Measurements from ENCODE around the gene ACTR3. TPM values are rescaled to one million over a fixed set of nuclear protein-coding genes. Genes with fewer than 3 reads are reported as not detected.

The ACTR3 gene
- total RNA-seq (2022; extraction: Qiagen RNA extraction; ENCODE audit: low read depth): 218 to 275 TPM (median 253 TPM) in 5 replicates

DNA sequence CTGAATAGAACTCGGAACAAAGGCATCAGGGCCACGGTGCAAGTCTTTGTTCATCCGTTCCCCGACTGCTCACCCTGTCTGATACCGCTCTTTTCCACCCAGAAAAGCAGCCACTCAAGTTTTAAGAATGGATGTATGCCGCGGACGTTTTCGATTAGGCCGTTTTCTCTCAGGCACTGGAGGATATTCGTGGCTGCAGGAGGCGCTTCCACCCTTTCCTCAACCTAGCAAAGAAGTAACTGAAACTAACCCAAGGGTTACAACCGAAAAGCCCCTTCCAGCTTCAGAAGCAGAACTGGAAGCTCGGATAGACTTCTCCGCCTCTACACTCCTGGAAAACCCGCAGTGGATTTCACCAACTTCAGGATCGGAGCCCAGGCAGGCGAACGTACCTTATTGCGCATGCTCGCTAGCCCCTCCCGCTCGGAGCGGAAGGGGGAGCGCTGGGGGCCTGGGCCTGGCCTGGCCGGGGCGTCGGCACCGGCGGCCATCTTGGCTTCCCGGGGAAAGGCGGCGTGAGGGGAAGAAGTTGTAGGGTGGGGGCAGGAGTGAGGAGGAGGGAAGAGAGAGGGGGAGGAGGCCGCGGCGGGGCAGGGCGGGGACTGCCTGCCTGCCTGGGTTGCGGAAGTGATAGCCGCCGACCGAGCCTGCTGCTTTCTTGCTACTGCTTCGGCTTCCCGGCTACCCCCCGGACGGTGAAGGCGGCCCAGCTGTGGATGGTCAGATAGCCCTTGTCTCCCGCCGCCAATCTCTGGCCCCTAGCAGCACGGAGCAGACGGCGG lies at the start of gene ACTR3:
Gene ACTR3 (plus strand): TSS at position 619 of the 782 bp plus-strand sequence. CDS start 191 bp downstream, outside the sequence.

Other genes with a start within 250 kb of the ACTR3 start
- gene SLC35F5, start 133.4 kb upstream of the ACTR3 start, total RNA-seq (2022; extraction: Qiagen RNA extraction; ENCODE audit: low read depth): 27.5 to 58.1 TPM (median 47.7 TPM) in 5 replicates